ENCODE results near the gene DHRS13.
A peak's percentile ranks its signal among the peaks of the same experiment; 100 is the strongest.

DHRS13 gene

DNA sequence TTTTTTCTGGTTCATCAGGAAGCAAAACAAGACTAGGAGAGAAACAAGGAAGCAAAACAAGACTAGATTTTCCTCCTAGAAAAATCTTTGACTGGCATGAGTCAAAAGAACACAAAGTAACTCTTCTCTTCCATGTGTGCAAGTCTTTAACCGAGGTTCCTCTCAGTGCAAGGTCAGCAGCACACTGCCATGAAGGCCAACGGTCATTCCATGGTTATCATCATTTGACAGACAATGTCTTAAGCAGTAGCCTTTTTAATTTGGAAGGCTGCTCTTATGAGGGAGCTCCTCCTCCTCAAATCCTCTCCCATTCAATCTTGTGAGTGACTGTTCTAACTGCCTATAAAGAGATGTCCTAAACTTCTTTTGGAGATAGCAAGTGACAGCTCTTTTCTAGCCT is 15.4 kb upstream of the DHRS13 start:
- TF ChIP-seq ZFX (IDR thresholded peaks at IDR 0.05; ENCODE audit: borderline replicate concordance) = no peak
- TF ChIP-seq, protein P1, sequence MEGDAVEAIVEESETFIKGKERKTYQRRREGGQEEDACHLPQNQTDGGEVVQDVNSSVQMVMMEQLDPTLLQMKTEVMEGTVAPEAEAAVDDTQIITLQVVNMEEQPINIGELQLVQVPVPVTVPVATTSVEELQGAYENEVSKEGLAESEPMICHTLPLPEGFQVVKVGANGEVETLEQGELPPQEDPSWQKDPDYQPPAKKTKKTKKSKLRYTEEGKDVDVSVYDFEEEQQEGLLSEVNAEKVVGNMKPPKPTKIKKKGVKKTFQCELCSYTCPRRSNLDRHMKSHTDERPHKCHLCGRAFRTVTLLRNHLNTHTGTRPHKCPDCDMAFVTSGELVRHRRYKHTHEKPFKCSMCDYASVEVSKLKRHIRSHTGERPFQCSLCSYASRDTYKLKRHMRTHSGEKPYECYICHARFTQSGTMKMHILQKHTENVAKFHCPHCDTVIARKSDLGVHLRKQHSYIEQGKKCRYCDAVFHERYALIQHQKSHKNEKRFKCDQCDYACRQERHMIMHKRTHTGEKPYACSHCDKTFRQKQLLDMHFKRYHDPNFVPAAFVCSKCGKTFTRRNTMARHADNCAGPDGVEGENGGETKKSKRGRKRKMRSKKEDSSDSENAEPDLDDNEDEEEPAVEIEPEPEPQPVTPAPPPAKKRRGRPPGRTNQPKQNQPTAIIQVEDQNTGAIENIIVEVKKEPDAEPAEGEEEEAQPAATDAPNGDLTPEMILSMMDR (IDR thresholded peaks at IDR 0.05) = no peak
- no peak overlapping the region; the same call in 1 of the 2 replicates for H3K27ac ChIP-seq

DNA sequence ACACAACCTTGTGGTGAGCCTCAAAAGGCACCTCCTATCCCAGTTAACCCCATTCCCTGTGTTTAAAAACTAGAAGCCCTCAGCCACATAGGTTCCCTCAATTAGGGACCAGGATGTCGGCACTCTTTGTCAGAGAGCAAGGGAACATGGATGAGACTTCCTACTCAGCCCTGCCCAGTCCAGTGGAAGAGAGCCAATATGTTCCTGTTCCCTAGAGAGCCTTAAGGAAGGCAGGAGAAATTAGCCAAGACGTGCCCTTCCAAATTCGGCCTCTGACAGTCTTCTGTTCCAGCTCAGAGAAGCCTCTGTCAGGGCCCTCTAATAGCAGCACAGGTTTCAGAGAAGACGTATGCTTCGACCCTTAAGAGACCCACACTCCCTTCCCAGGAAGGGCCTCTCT is 14.6 kb upstream of the DHRS13 start:
- H3K27ac ChIP-seq = no peak overlapping the region; the same call in 1 of the 2 replicates
- TF ChIP-seq, protein P1 (IDR thresholded peaks at IDR 0.05) = no peak
- no peak for TF ChIP-seq ZFX (IDR thresholded peaks at IDR 0.05; ENCODE audit: borderline replicate concordance)

DNA sequence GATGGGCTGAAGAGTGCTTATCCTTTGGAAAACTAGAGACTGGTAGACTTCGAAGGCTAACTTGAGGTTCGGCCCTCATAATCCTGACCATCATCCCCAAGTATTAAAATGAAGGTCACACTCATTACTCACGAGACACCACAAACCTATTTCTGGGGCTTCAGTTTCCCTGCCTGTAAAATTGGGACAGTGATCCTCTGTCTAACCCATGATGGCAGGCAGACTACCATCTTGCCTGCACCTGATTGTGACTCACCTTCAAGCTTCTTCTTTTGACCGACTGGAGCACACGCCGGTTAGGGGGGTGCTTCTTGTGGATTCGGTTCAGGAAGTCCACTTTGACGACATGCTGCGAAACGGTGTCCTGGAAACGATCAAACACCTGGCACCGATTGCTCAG is 14.2 kb upstream of the DHRS13 start:
- TF ChIP-seq ZFX (IDR thresholded peaks at IDR 0.05; ENCODE audit: borderline replicate concordance) = no peak
- TF ChIP-seq, protein P1 (IDR thresholded peaks at IDR 0.05) = no peak
- H3K27ac ChIP-seq = no peak overlapping the region

DNA sequence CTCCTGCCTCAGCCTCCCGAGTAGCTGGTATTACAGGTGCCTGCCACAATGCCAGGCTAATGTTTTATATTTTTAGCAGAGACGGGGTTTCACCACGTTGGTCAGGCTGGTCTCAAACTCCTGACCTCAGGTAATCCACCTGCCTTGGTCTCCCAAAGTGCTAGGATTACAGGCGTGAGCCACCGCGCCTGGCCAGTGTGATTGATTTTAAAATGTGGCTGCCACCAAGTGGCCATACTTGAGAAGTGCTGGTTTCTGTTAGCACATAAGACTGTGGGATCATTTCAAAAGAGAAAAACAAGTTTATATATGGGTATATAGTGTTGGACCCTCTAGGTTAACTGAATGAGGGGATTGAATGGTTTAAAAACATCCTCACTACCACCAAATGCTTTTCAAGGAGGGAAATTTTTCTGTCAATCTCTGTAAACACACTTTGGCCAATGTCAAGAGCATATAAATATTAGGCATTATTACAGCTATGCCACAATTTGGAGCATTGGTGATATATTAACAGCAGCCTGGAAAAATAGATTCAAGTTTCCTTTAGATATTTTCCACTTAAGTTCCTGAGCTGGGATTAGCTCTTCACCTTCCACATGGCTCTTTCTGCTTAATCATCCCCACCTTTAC is 13.5 kb upstream of the DHRS13 start:
- TF ChIP-seq, protein P1 (IDR thresholded peaks at IDR 0.05) = peak; percentile 83
- no peak for TF ChIP-seq ZFX (IDR thresholded peaks at IDR 0.05; ENCODE audit: borderline replicate concordance)
- peak overlapping the region; percentile 22; the same call in 1 of the 2 replicates for H3K27ac ChIP-seq

DNA sequence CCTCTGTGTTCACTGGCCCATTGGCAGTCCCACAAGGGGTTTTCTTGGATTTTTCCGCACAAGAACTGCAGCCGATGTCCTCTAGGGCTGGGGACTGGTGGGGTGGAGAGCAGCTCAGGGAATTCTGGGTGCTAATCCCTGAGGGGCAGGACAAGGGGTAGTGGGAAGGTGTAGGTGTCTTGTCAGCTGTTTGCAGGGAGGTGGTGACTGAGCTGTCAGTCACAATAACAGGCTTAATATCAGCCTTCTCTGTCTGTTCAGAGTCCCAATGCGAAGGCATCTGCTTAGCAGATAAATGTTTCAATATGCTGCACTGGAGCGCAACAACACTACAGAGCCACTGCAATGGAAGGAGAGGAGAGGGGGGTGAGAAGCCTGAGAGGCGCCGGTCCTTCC is 10.1 kb upstream of the DHRS13 start:
- TF ChIP-seq ZFX (IDR thresholded peaks at IDR 0.05; ENCODE audit: borderline replicate concordance) = no peak
- TF ChIP-seq, protein P1 (IDR thresholded peaks at IDR 0.05) = no peak
- H3K27ac ChIP-seq = no peak overlapping the region

DNA sequence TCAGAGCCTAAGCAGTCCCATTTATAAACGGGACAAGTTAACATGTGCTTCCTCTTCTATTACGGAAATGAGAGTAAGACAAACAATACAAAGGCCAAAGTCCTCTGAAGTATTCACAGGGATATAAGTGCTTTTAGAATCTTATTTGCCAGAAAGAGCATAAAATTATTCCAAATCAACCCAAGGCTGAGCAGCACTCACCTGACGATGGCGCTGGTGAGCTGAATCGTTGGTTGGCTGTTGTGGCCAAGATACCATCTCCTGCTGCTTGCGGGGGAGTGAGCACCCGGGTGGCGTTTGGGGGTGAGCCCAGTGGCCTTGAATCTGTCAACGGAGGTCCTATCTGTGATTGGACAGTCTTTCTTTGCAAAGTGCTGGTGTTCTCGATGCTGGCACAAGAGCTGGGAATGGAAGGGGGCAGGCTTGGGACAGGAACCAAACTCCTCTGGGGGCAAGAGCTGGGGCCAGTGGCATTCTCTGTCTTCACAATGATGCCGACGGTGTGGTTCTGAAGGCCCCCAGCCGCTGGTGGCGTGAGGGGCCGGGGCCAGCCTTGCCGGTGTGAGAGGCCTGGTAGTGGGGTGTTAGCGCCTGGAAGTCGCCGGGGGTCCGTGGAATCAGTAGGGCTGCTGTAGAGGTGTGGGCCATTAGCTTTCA is 9.5 kb upstream of the DHRS13 start:
- no peak for TF ChIP-seq ZFX (IDR thresholded peaks at IDR 0.05; ENCODE audit: borderline replicate concordance)
- TF ChIP-seq, protein P1 (IDR thresholded peaks at IDR 0.05) = peak; percentile 74
- no peak overlapping the region for H3K27ac ChIP-seq

DNA sequence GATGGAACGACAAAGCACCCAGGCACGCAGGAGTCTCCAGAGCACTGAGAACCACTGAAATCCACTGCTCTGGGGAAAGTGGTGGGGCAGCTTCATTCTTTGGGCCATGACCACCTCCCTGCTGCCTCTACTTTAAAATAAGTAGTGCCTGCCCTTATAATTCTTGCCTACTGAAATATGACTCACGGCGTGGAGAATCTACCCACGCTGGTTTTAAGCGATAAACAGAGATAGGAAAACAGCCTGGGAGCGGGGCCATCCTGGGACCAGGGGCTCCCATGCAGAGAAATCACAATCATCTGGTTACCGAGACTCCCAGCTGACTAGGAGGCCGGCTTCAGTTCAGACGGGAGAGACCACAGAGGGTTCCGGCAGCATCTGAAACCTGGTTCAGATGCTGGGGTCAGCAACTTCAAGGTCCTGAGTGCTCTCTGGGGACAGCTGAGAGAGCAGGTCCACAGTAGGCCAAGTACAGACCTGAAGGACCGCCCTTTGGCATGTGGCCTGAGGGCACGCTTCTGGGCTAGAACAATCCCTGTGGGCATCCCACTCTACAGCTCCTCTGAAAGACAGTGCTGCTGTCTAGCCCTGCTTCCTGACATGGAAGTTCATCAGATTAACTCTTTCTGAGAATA is 8.6 kb upstream of the DHRS13 start:
- TF ChIP-seq ZFX (IDR thresholded peaks at IDR 0.05; ENCODE audit: borderline replicate concordance) = no peak
- TF ChIP-seq, protein P1 (IDR thresholded peaks at IDR 0.05) = no peak
- H3K27ac ChIP-seq = no peak overlapping the region

Data from 22Rv1 (cell line).